Activated naive CD8-positive, alpha-beta T cell (primary cell): ENCODE results near the gene ZNF814.
"Not testable (repeated sequence)": the region's sequence is repeated elsewhere in the genome, so short reads cannot be mapped to it uniquely, and the experiment has no call there.

ENCODE experiments used
- H3K27ac Mint-ChIP-seq: one replicate; pipeline ENCODE4 v1.8.0; 2021; ENCODE audit warnings: mixed read lengths
- H3K27me3 Mint-ChIP-seq: one replicate; pipeline ENCODE4 v1.8.0; 2021; ENCODE audit warnings: mixed read lengths
- H3K36me3 Mint-ChIP-seq: one replicate; pipeline ENCODE4 v1.8.0; 2021; ENCODE audit warnings: mixed read lengths
- H3K4me1 Mint-ChIP-seq: one replicate; pipeline ENCODE4 v1.8.0; 2021; ENCODE audit warnings: low read depth, mixed read lengths
- H3K4me3 Mint-ChIP-seq: one replicate; pipeline ENCODE4 v1.8.0; 2021; ENCODE audit warnings: mild to moderate bottlenecking, mixed read lengths
- H3K9me3 Mint-ChIP-seq: one replicate; pipeline ENCODE4 v1.8.0; 2021; ENCODE audit warnings: low read depth, mixed read lengths

ZNF814 gene

GRCh38 chr19:57815247-57816075, 73.4 kb downstream of the ZNF814 start:
- no peaks in the 10 kb centered on the region for H3K27me3 Mint-ChIP-seq
- H3K27ac Mint-ChIP-seq, result peak overlapping the region; percentile 92
- no peaks in the 10 kb centered on the region for H3K36me3 Mint-ChIP-seq
- H3K9me3 Mint-ChIP-seq, result no peaks in the 10 kb centered on the region
- H3K4me3 Mint-ChIP-seq, result peak overlapping the region; percentile 94
- peaks cover 58% of the 10 kb centered on the region for H3K4me1 Mint-ChIP-seq

- no peaks in the 10 kb centered on the region for H3K9me3 Mint-ChIP-seq
Measured at GRCh38 chr19:57814505-57815246, 74.2 kb downstream of the ZNF814 start, which contains the start of gene ZNF552. Gene ZNF552 (minus strand): TSS chr19:57814913. CDS start chr19:57814743, 170 bp downstream.

GRCh38 chr19:57813919-57814504, 74.8 kb downstream of the ZNF814 start:
- Mint-ChIP-seq H3K9me3 (no peaks in the 10 kb centered on the region), H3K27me3 (no peaks in the 10 kb centered on the region)

More at GRCh38 chr19:57814505-57815246, 74.2 kb downstream of the ZNF814 start, which contains the start of gene ZNF552:
- no peaks in the 10 kb centered on the region for H3K36me3 Mint-ChIP-seq
- H3K4me3 Mint-ChIP-seq, result peak within 1 kb of the TSS; percentile 94
- no peaks in the 10 kb centered on the region for H3K27me3 Mint-ChIP-seq
- peak within 1 kb of the TSS; percentile 92 for H3K27ac Mint-ChIP-seq
- H3K4me1 Mint-ChIP-seq, result peaks cover 55% of the 10 kb centered on the region

GRCh38 chr19:57812975-57813820, 75.6 kb downstream of the ZNF814 start:
- Mint-ChIP-seq H3K27ac (peak overlapping the region; percentile 79), H3K4me1 (peaks cover 54% of the 10 kb centered on the region), H3K4me3 (peak overlapping the region; percentile 94)
- not testable (repeated sequence) for H3K36me3 Mint-ChIP-seq, H3K9me3 Mint-ChIP-seq, H3K27me3 Mint-ChIP-seq

More at GRCh38 chr19:57813919-57814504, 74.8 kb downstream of the ZNF814 start:
- peak overlapping the region; percentile 92 for H3K27ac Mint-ChIP-seq
- H3K4me1 Mint-ChIP-seq, result peaks cover 55% of the 10 kb centered on the region
- H3K36me3 Mint-ChIP-seq, result peaks cover 2% of the 10 kb centered on the region
- H3K4me3 Mint-ChIP-seq, result peak overlapping the region; percentile 94

GRCh38 chr19:57812226-57812625, 76.6 kb downstream of the ZNF814 start:
- Mint-ChIP-seq H3K4me1 (peaks cover 52% of the 10 kb centered on the region), H3K27me3 (no peaks in the 10 kb centered on the region), H3K9me3 (no peaks in the 10 kb centered on the region), H3K27ac (peak overlapping the region; percentile 14), H3K4me3 (peak overlapping the region; percentile 67), H3K36me3 (peaks cover 8% of the 10 kb centered on the region)

- Mint-ChIP-seq H3K27ac (peak overlapping the region; percentile 22), H3K4me1 (peaks cover 51% of the 10 kb centered on the region), H3K36me3 (peaks cover 12% of the 10 kb centered on the region)
- H3K4me3 Mint-ChIP-seq, H3K9me3 Mint-ChIP-seq, H3K27me3 Mint-ChIP-seq: not testable (repeated sequence)
Measured at GRCh38 chr19:57810410-57811295, 78.2 kb downstream of the ZNF814 start.

- Mint-ChIP-seq H3K27ac (no peak overlapping the region), H3K36me3 (peaks cover 12% of the 10 kb centered on the region), H3K4me1 (peaks cover 41% of the 10 kb centered on the region), H3K4me3 (no peak overlapping the region), H3K27me3 (no peaks in the 10 kb centered on the region), H3K9me3 (no peaks in the 10 kb centered on the region)
Measured at GRCh38 chr19:57807541-57807940, 81.3 kb downstream of the ZNF814 start.

- H3K27me3 Mint-ChIP-seq, result no peaks in the 10 kb centered on the region
Measured at GRCh38 chr19:57803594-57804325, 85.1 kb downstream of the ZNF814 start.

GRCh38 chr19:57803265-57803593, 85.6 kb downstream of the ZNF814 start:
- no peaks in the 10 kb centered on the region for H3K9me3 Mint-ChIP-seq
- peaks cover 28% of the 10 kb centered on the region for H3K4me1 Mint-ChIP-seq
- peaks cover 12% of the 10 kb centered on the region for H3K36me3 Mint-ChIP-seq
- H3K27ac Mint-ChIP-seq, result peak overlapping the region; percentile 58
- H3K4me3 Mint-ChIP-seq, result peak overlapping the region; percentile 88
- H3K27me3 Mint-ChIP-seq, result no peaks in the 10 kb centered on the region

More at GRCh38 chr19:57803594-57804325, 85.1 kb downstream of the ZNF814 start:
- H3K4me3 Mint-ChIP-seq, result peak overlapping the region; percentile 88
- peaks cover 12% of the 10 kb centered on the region for H3K36me3 Mint-ChIP-seq
- peaks cover 30% of the 10 kb centered on the region for H3K4me1 Mint-ChIP-seq
- no peaks in the 10 kb centered on the region for H3K9me3 Mint-ChIP-seq
- H3K27ac Mint-ChIP-seq, result peak overlapping the region; percentile 58

- Mint-ChIP-seq H3K4me3 (no peak overlapping the region), H3K4me1 (peaks cover 28% of the 10 kb centered on the region), H3K9me3 (no peaks in the 10 kb centered on the region), H3K27ac (peak overlapping the region; percentile 51), H3K27me3 (no peaks in the 10 kb centered on the region), H3K36me3 (peaks cover 7% of the 10 kb centered on the region)
Measured at GRCh38 chr19:57802269-57802668, 86.6 kb downstream of the ZNF814 start.

GRCh38 chr19:57800696-57801095, 88.1 kb downstream of the ZNF814 start:
- Mint-ChIP-seq H3K36me3 (peaks cover 13% of the 10 kb centered on the region), H3K27ac (no peak overlapping the region), H3K4me1 (peaks cover 23% of the 10 kb centered on the region), H3K4me3 (no peak overlapping the region), H3K9me3 (peaks cover under 1% of the 10 kb centered on the region), H3K27me3 (no peaks in the 10 kb centered on the region)
